ENCODE measurements around the gene KCNAB1. TPM values are rescaled to one million over a fixed set of nuclear protein-coding genes. Genes with fewer than 3 reads are reported as not detected.

The KCNAB1 gene
- total RNA-seq, 4 donors from 2014 or later = 4.2 to 11.4 (median 7.8) TPM

GRCh38 chr3:156532730-156533129, 412.4 kb downstream of the KCNAB1 start:
- Histone ChIP-seq H3K4me1 (peaks cover 0 to 27% (median 7%) of the 10 kb centered on the region in 4 donors), H3K27ac (peak overlapping the region in 2 of 4 donors; percentile 20 to 86), H3K4me3 (no peak overlapping the region), H3K36me3 (peaks cover 0 to 21% (median 0%) of the 10 kb centered on the region in 3 donors), H3K9me3 (no peaks in the 10 kb centered on the region), H3K27me3 (no peaks in the 10 kb centered on the region)
- TF ChIP-seq, protein P1, sequence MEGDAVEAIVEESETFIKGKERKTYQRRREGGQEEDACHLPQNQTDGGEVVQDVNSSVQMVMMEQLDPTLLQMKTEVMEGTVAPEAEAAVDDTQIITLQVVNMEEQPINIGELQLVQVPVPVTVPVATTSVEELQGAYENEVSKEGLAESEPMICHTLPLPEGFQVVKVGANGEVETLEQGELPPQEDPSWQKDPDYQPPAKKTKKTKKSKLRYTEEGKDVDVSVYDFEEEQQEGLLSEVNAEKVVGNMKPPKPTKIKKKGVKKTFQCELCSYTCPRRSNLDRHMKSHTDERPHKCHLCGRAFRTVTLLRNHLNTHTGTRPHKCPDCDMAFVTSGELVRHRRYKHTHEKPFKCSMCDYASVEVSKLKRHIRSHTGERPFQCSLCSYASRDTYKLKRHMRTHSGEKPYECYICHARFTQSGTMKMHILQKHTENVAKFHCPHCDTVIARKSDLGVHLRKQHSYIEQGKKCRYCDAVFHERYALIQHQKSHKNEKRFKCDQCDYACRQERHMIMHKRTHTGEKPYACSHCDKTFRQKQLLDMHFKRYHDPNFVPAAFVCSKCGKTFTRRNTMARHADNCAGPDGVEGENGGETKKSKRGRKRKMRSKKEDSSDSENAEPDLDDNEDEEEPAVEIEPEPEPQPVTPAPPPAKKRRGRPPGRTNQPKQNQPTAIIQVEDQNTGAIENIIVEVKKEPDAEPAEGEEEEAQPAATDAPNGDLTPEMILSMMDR (IDR thresholded peaks at IDR 0.05) = no peak
- TF ChIP-seq POLR2A (IDR thresholded peaks at IDR 0.05) (no peak), EP300 (IDR thresholded peaks at IDR 0.05) (no peak)
- DNase-seq (ENCODE audit: low spot score in 2 of 2) = no peak
- 55 to 56% methylated on average over 3 of the region's 3 CpGs for WGBS, 2 donors

- H3K27me3 ChIP-seq = no peaks in the 10 kb centered on the region
- no peaks in the 10 kb centered on the region for H3K9me3 ChIP-seq
- DNase-seq (ENCODE audit: low spot score in 2 of 2) = no peak
- peaks cover 0 to 27% (median 7%) of the 10 kb centered on the region in 4 donors for H3K4me1 ChIP-seq
- H3K36me3 ChIP-seq = peaks cover 0 to 18% (median 0%) of the 10 kb centered on the region in 3 donors
- WGBS, 2 donors = 69 to 73% methylated on average over 4 of the region's 4 CpGs
- peak overlapping the region in 2 of 4 donors; percentile 20 to 86 for H3K27ac ChIP-seq
- H3K4me3 ChIP-seq = no peak overlapping the region
- TF ChIP-seq EP300 (IDR thresholded peaks at IDR 0.05) (no peak), POLR2A (IDR thresholded peaks at IDR 0.05) (no peak)
- TF ChIP-seq, protein P1 (IDR thresholded peaks at IDR 0.05) = no peak
Observed at GRCh38 chr3:156533205-156533604, 412.8 kb downstream of the KCNAB1 start.

DNA sequence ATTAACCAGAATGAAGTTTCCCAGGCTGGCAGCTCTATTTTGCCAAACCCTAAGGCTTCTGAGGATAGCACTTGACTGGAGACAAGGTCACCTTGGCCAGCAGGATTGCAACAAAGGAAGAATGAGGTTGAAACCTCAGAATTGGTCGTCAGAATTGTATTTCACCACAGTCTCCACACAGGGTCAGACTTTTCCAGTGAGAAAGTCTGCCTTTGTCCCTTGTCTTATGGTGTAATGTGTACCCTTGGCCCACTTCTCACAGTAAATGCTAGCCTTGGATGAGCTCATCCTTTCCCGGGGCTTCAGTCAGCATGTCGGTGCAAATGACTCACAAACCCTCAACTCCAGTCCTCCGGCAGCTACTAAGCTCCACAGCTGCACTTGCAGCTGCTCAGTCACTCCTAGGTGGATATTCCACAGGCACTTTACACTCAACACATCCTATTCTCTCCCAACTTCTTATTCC, 414.8 kb downstream of the KCNAB1 start:
- Histone ChIP-seq H3K4me1 (peaks cover 0 to 27% (median 7%) of the 10 kb centered on the region in 4 donors), H3K9me3 (no peaks in the 10 kb centered on the region), H3K27me3 (no peaks in the 10 kb centered on the region), H3K27ac (peak overlapping the region; percentile 21 to 86 (median 73)), H3K36me3 (peaks cover 0 to 28% (median 0%) of the 10 kb centered on the region in 3 donors), H3K4me3 (no peak overlapping the region)
- WGBS, 2 donors = 9 to 15% methylated on average over 4 of the region's 4 CpGs
- DNase-seq (ENCODE audit: low spot score in 2 of 2) = peak; percentile 35 to 79
- peak; percentile 53 to 93 for TF ChIP-seq EP300 (IDR thresholded peaks at IDR 0.05)
- TF ChIP-seq, protein P1 (IDR thresholded peaks at IDR 0.05) = peak; percentile 9 to 60 (median 32)
- peak in 1 of 2 donors; percentile 27 for TF ChIP-seq POLR2A (IDR thresholded peaks at IDR 0.05)

GRCh38 chr3:156535798-156536197, 415.4 kb downstream of the KCNAB1 start:
- peaks cover 0 to 28% (median 0%) of the 10 kb centered on the region in 3 donors for H3K36me3 ChIP-seq
- no peak for TF ChIP-seq EP300 (IDR thresholded peaks at IDR 0.05)
- TF ChIP-seq, protein P1 (IDR thresholded peaks at IDR 0.05) = no peak
- no peak for TF ChIP-seq POLR2A (IDR thresholded peaks at IDR 0.05)
- WGBS, 2 donors = 95 to 99% methylated on average over 2 of the region's 2 CpGs
- no peaks in the 10 kb centered on the region for H3K9me3 ChIP-seq
- peak overlapping the region; percentile 21 to 86 (median 73) for H3K27ac ChIP-seq
- H3K27me3 ChIP-seq = no peaks in the 10 kb centered on the region
- no peak for DNase-seq (ENCODE audit: low spot score in 2 of 2)
- H3K4me3 ChIP-seq = no peak overlapping the region
- peaks cover 0 to 28% (median 7%) of the 10 kb centered on the region in 4 donors for H3K4me1 ChIP-seq

- Histone ChIP-seq H3K9me3 (no peaks in the 10 kb centered on the region), H3K27ac (no peak overlapping the region), H3K4me3 (no peak overlapping the region), H3K36me3 (peaks cover 0 to 22% (median 0%) of the 10 kb centered on the region in 3 donors), H3K27me3 (no peaks in the 10 kb centered on the region), H3K4me1 (peaks cover 0 to 38% (median 10%) of the 10 kb centered on the region in 4 donors)
- DNase-seq (ENCODE audit: low spot score in 2 of 2) = no peak
- TF ChIP-seq, protein P1 (IDR thresholded peaks at IDR 0.05) = no peak
- TF ChIP-seq POLR2A (IDR thresholded peaks at IDR 0.05) = no peak
- TF ChIP-seq EP300 (IDR thresholded peaks at IDR 0.05) = no peak
- 90 to 91% methylated on average over 6 of the region's 6 CpGs for WGBS, 2 donors
Observed at GRCh38 chr3:156536524-156537316, 416.3 kb downstream of the KCNAB1 start.

All from tibial nerve (tissue), 4 donors.